ENCODE data around the gene TRIM17. TPM values are rescaled to one million over a fixed set of nuclear protein-coding genes. Genes with fewer than 3 reads are reported as not detected.

Gene TRIM17
- total RNA-seq, 2 donors from 2014 or later: 2.0 to 9.9 TPM

- Histone ChIP-seq H3K27me3 (replicated peaks; ENCODE audit: insufficient read depth) (peaks cover 19% of the 10 kb centered on the region), H3K4me3 (no peak overlapping the region), H3K9me3 (no peaks in the 10 kb centered on the region), H3K27ac (no peak overlapping the region), H3K36me3 (no peaks in the 10 kb centered on the region), H3K4me1 (replicated peaks) (no peaks in the 10 kb centered on the region)
- intact Hi-C loops (cut with DNase I): no loop called here
- DNase-seq (ENCODE audit: low spot score): no peak
- TF ChIP-seq POLR2AphosphoS5 (IDR thresholded peaks at IDR 0.05) (no peak), POLR2A (IDR thresholded peaks at IDR 0.05) (no peak), CTCF (IDR thresholded peaks at IDR 0.05) (no peak)
- 62% methylated on average over 7 of the region's 7 CpGs for WGBS
These were observed 46.4 kb upstream of the TRIM17 start for GRCh38 chr1:228463009-228463558.

GRCh38 chr1:228462560-228462959, 45.9 kb upstream of the TRIM17 start:
- H3K27me3 ChIP-seq (replicated peaks; ENCODE audit: insufficient read depth): peaks cover 19% of the 10 kb centered on the region

GRCh38 chr1:228460821-228461220, 44.2 kb upstream of the TRIM17 start:
- WGBS: 80% methylated on average over 2 of the region's 2 CpGs
- TF ChIP-seq POLR2AphosphoS5 (IDR thresholded peaks at IDR 0.05) (no peak), POLR2A (IDR thresholded peaks at IDR 0.05) (no peak), CTCF (IDR thresholded peaks at IDR 0.05) (no peak)
- no peaks in the 10 kb centered on the region for H3K36me3 ChIP-seq
- H3K27me3 ChIP-seq (replicated peaks; ENCODE audit: insufficient read depth): peaks cover 14% of the 10 kb centered on the region
- intact Hi-C loops (cut with DNase I): no loop called here
- no peaks in the 10 kb centered on the region for H3K4me1 ChIP-seq (replicated peaks)
- H3K9me3 ChIP-seq: no peaks in the 10 kb centered on the region
- H3K4me3 ChIP-seq: no peak overlapping the region
- DNase-seq (ENCODE audit: low spot score): no peak
- H3K27ac ChIP-seq: no peak overlapping the region

More at GRCh38 chr1:228462560-228462959, 45.9 kb upstream of the TRIM17 start:
- intact Hi-C loops (cut with DNase I): no loop called here
- Histone ChIP-seq H3K27ac (no peak overlapping the region), H3K36me3 (no peaks in the 10 kb centered on the region), H3K4me3 (no peak overlapping the region), H3K9me3 (no peaks in the 10 kb centered on the region), H3K4me1 (replicated peaks) (no peaks in the 10 kb centered on the region)
- 86% methylated on average over 5 of the region's 5 CpGs for WGBS
- TF ChIP-seq POLR2AphosphoS5 (IDR thresholded peaks at IDR 0.05) (no peak), CTCF (IDR thresholded peaks at IDR 0.05) (no peak), POLR2A (IDR thresholded peaks at IDR 0.05) (no peak)
- no peak for DNase-seq (ENCODE audit: low spot score)

- Histone ChIP-seq H3K36me3 (no peaks in the 10 kb centered on the region), H3K4me3 (peak overlapping the region; percentile 30 to 46), H3K4me1 (replicated peaks) (no peaks in the 10 kb centered on the region), H3K9me3 (no peaks in the 10 kb centered on the region), H3K27ac (no peak overlapping the region), H3K27me3 (replicated peaks; ENCODE audit: insufficient read depth) (peaks cover 12% of the 10 kb centered on the region)
- no peak for DNase-seq (ENCODE audit: low spot score)
- intact Hi-C loops (cut with DNase I): no loop called here
- 6% methylated on average over 41 of the region's 41 CpGs for WGBS
- TF ChIP-seq POLR2A (IDR thresholded peaks at IDR 0.05) (no peak), POLR2AphosphoS5 (IDR thresholded peaks at IDR 0.05) (no peak), CTCF (IDR thresholded peaks at IDR 0.05) (peak; percentile 32 to 61 (median 48))
These were observed 42.7 kb upstream of the TRIM17 start for GRCh38 chr1:228459091-228459993.
